HG03196 (cell line): Measurements from ENCODE around the gene LRRC56.
"Not testable (repeated sequence)": the region's sequence is repeated elsewhere in the genome, so short reads cannot be mapped to it uniquely, and the experiment has no call there.

Source experiments
- ATAC-seq: cut with Tn5 transposase; IDR thresholded peaks from one replicate; pipeline ENCODE4 v1.9.1; 2021; ENCODE audit not compliant: unreplicated experiment

Gene LRRC56

DNA sequence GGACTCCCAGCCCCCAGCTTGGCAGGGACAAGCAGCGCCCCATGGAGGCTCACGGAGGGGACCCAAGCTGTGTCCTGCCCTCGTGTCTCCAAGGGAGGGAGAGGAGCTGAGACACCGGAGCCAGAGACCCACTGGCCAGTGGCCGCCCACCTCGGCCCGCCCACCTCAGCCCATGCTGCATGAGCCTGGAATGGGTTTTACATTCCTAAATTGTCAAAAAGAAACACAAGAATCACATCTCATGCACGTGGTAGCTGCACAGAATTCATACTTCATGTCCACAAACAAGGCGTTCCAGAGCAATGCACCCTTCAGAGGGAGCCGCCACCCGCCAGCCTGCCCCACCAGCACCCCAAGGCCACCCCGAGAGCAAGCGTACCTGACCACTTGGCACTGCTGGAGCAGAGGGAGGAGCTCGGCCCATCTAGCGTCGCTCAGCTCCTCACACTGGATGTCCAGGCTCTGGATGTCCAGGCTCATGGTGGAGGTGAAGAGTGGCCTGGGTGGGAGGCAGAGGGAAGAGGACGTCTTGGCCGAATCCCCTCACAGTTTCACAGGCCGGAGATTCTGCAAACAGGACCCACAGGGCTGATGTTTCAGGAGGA lies 35.5 kb upstream of the LRRC56 start:
- no peak for ATAC-seq

DNA sequence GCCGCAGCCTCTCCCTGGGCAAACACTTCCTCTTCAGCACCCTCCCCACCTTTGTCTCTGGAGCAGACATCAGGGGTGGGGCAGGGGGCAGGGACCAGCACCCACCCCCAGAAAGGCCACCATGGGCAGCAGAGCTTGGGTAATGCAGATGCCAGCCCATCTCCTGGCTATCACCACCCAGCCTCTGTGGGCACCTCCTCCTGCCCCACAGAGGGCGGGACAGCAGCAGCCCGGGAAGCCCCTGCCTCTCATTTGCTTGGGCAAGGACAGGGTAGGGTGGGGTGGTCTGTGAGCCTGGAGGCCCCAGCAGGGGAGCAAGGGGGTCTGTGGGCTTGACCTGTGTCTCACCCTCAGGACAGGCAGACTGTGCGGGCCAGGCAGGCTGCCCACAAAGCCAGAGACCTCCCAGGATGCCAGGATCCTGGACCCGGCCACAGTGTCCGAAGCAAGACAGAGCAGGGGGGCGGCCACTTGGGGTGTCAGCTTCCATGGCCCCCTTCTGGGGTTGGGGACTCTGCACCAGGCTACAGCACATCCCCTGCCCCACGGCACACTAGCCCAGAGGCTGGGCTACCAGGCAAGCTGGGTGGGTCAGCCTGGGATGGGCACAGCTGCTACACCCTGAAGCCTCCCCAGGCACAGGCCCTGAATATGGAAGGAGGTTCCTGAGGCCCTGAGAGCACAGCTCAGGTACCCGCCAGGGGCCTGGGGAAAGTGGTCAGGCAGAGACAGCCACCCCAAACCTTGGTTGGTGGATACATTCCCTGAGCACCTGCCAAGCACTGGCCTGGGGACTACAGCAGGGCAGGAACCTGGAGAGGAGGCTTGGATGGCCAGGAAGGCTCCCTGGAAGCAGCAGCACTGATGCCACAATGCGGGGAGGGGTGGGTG lies 34.8 kb upstream of the LRRC56 start:
- no peak for ATAC-seq

DNA sequence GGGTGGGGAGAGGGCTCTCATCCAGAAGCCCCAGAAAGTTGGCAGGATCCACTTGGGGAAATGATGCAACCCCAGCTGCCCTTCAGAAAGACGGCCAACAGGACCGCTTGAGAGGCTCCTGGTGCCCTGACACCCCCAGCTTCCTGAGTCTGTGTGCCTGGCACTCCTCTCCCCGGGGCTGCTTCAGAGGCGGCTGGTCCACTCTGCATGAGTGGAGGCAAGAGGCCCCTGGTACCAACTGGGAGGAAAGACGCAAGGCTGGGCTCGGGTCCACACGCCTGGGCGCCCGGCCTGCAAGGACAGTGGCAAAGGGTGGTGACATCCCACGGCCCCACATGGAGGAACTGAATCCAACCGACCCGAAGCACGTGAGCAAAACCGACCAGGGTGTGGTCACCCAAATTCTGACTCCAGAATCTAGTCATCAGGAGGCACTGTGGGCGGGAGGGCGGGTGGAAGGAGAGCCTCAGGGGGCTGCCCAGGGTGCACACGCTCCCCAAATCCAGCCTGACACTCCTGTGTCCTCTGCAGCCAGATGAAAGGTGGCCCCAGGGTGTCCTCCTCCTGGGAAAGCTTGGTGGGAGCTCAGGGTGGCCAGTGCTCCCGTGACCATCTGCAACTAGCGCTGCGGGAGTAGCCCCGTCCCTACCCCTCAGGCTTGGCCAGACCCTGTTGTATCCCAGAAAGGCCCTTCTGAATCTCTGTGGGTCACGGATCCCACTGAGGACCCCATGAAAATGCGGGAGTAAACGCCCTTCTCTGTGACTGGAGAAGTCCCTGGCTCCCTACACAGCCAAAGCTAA lies 33.9 kb upstream of the LRRC56 start:
- ATAC-seq, result no peak

DNA sequence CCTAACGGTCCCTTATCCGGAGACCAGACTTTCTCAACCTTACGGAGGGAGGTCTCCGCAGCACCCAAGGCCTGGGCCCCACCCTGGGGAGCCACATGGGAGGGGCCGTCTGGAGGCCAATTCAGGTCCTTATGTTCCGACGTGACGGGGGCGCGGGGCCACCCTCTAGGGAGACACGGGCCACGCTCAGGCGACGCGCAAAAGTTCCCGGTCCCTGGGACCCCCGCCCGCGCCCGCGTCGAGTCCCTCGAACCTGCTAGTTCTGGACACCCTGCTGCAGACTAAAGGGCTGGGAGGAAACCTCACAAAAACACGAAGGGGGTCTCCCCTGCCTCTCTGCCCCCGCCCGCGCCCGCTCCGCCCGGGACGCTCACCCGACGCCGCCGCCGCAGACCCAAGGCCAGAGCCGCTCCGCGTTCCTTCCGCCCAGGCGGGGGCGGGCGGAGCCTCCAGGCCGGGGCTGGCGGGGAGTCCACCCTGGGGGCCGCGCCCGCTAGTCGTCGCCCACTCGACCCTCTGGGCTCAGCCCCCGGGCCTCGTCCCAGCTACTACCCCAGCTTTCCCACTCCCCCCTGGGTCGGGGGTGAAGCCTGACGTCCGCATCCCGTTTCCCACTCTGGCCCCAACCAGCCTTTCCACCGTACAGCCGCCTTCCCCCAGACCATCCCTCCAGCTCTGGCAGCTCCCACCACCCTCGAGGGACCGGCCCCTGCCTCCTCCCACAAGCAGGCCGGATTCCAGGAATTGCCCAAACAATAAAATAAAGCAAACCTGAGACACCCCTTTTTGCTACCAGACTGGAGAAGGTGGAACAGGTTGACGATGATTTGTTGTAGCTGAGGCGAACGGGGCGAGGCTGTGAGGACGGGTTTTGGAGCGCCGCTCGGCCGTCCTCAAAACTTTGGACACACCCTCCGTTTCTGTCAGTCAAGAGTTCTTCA lies 33.0 kb upstream of the LRRC56 start:
- ATAC-seq, result no peak

DNA sequence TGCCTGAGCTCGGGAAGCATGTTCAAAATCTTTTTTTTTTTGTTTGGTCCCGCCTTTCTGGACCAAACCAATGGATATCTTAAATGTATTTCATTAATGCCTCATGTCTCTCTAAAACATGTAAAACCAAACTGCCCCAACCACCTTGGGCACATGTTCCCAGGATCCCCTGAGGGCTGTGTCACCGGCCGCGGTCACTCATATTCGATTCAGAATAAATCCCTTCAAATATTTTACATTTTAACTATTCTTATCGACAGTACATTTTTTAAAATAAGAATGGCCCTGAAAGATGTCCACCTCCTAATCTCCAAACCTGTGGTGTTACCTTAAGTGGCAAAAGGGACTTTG lies 32.4 kb upstream of the LRRC56 start:
- ATAC-seq, result no peak

DNA sequence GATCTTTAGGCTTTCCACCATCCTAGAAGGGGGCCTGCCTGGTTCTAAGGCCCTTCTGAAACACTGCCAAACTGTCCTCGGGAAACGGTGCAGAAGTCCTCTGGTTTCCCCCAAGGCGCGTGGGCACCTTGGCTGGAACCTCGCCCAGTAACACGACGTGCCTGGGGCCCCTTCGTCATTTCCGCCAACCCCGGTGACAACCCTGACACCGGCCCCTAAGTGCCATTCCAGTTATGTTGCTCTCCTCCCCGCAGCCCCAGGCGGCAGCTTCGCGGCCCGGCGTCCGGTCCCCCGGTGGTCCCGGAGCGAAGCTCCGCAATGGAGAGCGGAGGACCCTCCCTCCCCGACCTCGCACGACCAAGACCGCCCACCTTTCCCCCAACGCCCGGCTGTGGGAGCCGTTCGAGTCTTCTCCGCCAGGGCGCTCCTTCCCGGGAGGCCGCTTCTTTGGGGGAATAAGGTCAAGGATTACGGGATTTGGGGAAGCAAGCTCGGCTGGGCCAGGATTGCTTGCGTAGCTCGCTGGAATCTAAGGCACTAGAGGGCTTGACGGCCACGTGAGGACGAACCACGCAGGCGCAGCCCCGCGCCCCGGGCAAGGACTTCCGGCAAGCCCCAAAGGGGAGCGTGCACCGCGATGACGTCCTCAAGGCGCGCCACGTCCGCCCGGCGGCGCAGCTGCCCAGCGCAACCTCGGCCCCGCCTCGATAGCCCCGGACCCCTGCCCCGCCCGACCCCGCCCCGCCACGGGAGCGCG lies 30.9 kb upstream of the LRRC56 start:
- ATAC-seq, result peak; percentile 62

DNA sequence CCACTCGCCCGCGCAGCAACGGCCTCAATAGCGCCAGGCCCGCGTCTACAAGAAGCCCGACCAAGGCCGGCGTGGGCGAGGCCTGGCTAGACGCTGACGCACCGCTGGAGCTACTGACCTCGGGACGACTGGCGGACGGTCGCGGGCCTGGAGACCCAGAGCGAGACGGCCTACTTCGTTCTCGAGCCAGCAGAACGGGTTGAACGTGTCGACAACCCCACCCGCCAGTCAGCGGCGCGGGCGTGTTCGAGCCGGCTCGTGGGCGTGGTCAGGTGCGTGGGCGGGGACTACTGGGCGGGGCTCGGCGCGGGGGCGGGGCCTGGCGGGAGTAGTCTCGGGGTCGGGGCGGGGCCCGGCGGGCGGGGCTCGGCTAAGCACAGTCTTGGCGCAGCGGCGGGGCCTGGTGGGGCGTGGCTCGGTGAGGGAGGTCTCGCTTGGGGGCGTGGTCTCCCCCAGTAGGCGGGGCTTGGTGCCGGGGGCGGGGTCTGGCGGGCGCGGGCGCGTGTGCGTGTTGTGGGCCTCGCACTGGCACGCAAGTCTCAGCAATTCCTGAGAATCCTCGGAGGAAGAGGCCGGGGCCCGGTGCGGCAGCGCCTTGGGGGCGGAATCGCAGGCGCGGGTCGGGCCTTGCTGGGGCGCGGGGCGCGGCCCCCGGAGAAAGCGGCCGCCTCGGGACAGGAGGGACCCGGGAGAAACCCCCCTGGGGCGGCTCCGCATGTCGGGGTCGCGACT lies 30.2 kb upstream of the LRRC56 start, which contains the start of gene RNH1:
RNH1 (minus strand) TSS at position 248 of the 732 bp plus-strand sequence. CDS start 5,080 bp downstream, outside the sequence.
- ATAC-seq, result peak; percentile 53

DNA sequence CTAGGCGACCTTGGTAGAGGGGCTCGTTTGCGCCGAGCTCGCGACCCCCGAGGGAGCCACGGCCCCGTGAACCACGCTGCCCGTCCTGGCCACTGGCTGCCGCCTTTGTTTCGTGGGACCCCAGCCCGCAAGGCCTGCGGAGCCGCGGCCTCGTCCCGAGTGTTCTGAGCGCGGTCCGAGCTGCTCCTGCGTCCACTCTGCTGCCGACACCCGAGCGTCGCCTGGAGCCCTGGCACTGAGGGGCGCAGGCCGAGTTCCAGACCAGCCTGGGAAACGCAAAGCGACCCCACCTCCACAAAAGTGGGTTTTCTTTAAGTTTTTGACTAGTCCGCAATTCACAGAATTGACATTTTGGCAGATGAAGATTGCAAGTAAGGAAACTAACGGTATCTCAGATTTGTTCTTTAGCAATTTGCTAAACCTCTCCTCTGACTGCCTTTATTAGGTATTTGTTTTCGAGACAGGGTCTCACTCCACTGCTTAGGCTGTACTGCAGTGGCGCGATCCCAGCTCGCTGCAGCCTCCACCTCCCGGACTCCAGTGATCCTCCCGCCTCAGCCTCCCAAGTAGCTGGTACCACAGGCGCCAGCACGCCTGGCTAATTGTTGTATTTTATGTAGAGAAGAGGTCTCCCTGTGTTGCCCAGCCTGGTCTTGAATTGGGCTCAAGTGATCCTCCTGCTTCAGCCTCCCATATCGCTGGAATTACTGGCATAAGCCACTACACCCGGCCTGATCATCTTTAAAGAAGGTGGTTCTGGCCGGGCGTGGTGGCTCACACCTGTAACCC lies 29.4 kb upstream of the LRRC56 start:
- no peak for ATAC-seq

DNA sequence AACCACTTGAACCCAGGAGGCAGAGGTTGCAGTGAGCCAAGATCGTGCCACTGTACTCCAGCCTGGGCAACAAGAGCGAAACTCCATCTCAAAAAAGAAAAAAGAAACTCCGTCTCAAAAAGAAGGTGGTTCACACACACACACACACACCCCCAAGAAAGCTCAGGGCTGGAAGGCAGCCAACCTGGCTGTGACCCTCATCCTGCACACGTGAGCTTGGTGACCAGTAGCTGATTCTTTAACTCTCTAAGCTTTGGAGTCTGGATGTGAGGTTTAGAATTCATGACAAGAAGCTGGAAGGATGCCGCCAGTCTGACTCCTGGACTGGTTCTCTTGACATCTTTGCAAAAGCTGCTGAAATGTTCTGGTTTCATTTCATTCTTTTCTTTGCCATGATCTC lies 28.4 kb upstream of the LRRC56 start:
- no peak for ATAC-seq

DNA sequence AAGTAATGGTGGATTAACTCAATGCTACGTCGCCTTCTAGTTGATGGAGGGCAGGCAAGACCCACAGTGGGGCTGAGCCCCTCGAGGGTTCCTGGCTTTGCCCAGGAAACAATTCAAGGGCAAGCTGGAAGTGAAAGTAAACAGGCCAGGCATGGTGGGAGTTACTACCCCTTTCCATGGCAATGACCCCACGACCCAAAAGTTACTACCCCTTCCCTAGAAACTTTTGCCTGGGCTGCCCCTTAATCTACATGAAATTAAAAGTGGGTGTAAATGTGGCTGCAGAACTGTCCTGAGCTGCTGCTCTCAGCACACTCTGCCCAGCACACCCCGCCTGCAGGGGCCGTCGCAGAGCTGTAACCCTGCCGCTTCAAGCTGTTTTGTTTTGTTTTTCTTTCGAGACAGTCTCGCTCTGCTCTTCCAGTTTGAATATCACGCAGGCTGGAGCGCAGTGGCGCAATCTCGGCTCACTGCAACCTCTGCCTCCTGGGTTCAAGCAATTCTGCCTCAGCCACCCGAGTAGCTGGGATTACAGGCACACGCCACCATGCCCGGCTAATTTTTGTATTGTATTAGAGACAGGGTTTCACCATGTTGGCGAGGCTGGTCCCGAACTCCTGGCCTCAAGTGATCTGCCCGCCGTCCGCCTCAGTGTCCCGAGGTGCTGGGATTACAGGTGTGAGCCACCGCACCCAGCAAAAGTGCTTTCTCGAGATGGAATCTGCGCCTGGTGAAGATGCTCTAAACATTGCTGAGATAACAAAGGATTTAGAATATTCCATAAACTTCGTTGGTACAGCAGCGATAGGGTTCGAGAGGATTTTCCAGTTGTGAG lies 24.3 kb upstream of the LRRC56 start:
- no peak for ATAC-seq

DNA sequence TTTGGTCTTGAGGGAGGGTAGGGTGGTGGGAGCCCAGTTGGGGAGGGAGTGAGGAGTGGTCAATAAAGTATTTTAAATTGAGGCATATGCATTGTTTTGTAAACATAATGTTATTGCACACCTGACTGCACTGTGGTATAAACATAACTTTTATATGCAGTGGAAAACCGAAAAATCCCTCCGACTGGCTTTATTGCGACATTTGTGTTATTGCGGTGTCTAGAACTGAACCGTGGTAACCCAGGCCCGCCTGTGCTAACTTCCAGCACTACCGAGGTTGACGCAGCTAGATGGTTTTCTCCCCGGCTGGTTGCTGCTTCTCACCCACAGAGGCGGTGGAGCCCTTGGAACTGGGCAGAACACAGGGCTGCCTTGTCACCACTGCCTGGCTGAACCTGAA lies 22.7 kb upstream of the LRRC56 start:
- no peak for ATAC-seq

DNA sequence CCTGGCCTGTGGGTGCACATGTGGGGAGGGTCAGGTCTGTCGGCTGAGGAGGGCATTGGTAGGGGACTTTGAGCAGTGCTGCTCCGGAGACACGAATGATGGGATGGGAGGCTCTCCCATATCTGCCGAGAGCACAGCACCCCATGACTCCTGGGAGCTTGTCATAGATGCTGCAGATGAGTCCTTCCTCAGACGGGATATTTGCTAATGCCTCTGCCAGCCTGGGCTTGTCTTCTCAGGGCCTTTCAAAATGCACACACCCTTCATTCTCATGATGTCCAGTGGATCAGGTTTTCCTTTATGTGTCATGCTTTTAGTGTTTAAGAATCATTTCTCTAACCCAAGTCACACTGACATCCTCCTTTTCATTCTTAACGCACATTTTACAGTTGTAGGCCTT lies 22.2 kb upstream of the LRRC56 start:
- ATAC-seq, result no peak

DNA sequence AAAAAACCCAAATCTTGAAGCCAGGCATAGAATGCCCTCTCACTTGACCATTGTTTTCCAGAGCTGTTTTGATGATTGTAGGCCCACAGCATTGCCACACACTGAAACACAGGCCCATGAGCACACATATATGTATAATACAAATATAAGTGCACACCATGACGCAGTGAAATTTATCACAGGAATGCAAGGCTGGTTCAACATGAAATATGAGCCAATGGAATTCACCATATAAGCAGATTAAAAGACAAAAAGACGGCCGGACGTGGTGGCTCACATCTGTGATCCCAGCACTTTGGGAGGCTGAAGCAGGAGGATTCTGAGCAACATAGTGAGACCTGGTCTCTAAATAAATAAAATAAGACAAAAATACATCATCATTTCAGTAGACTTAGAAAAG lies 20.9 kb upstream of the LRRC56 start:
- no peak for ATAC-seq

DNA sequence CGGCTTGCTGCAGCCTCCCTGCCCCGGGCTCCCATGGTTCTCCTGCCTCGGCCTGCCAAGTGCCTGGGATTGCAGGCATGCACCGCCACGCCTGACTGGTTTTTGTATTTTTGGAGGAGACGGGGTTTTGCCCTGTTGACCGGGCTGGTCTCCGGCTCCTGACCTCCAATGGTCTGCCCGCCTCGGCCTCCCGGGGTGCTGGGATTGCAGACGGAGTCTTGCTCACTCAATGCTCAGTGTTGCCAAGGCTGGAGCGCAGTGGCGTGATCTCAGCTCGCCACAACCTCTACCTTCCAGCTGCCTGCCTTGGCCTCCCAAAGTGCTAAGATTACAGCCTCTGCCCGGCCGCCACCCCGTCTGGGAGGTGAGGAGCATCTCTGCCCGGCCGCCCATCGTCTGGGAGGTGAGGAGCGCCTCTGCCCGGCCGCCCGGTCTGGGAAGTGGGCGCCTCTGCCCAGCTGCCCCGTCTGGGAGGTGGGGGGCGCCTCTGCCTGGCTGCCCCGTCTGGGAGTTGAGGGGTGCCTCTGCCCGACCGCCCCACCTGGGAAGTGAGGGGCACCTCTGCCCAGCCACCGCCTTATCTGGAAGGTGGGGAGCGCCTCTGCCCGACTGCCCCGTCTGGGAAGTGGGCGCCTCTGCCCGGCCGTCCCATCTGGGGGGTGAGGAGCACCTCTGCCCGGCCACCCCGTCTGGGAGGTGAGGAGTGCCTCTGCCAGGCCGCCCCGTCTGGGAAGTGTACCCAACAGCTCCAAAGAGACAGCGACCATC lies 20.2 kb upstream of the LRRC56 start:
- not testable (repeated sequence) for ATAC-seq

DNA sequence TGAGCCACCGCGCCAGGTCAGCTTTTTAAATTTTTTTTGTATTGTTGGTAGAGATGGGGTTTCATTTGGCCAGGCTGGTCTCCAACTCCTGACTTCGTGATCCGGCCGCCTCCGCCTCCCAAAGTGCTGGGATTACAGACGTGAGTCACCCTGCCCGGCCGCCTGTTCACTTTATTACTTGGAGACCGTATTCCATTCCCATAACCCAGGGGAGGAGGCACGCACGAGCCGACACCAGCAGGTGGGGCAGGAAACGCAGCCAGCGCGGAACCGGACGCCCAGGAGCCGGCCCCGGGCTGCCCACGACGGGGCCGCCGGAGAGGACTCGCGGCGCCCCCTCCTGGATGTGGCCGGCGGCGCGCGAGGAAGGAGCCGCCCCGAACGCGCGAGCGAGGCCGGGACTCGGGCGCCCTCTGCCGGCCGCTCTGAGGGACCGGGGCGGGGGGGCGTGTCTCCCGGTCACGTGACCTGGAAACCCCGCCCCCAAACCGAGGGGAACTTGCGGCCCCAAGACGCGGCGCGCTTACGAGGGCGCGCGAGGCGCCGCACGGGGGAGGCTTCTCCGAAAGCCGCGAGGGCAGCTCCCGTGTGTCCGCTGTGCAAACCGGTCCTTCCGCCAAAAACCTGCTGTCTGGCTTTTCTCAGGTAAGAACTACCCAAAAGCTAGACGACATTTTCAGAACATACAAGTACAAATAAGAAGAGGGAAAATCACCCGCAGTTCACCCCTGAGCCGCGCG lies 18.7 kb upstream of the LRRC56 start:
- ATAC-seq, result peak; percentile 81
